Measurements from ENCODE around the gene WDR20.

DNA sequence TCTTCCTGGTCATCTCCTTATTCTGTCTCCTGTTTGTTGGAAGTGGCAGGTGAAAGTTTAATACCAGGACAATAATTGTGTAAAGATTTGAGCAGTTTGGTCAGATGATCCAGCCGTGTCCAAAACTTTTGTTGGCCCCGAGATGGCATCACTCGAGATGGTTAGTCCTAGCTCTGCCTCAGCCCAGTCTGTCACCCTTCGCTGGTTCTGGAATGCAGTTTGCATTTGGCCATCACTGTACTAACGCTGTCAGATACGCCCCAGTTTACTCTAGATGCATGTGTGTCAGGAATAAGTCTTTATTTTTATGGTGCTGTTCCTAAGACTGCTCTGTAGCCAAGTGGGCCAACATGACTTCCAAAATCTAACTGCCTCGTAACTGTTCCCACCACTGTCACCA lies 85.7 kb downstream of the WDR20 start:
- TF ChIP-seq TAF7 (optimal IDR thresholded peaks at IDR 0.05; ENCODE audit: borderline replicate concordance, low read depth, low read length) (no peak), JUND (IDR thresholded peaks at IDR 0.05; ENCODE audit: low read length) (no peak), YY1 (IDR thresholded peaks at IDR 0.05; ENCODE audit: low read depth, low read length) (no peak), CREB1 (IDR thresholded peaks at IDR 0.05) (no peak), EGR1 (IDR thresholded peaks at IDR 0.05; ENCODE audit: borderline replicate concordance, low read depth, low read length) (no peak), TCF12 (IDR thresholded peaks at IDR 0.05; ENCODE audit: low read depth, low read length) (no peak), CEBPB (IDR thresholded peaks at IDR 0.05; ENCODE audit: low read depth, low read length) (no peak), TAF1 (IDR thresholded peaks at IDR 0.05; ENCODE audit: low read depth, low read length) (no peak), POLR2AphosphoS5 (IDR thresholded peaks at IDR 0.05; ENCODE audit: low read depth, low read length) (no peak), EP300 (IDR thresholded peaks at IDR 0.05; ENCODE audit: borderline replicate concordance in 1 of 2, low read depth in 2 of 2, low read length in 2 of 2) (no peak)
- TF ChIP-seq, protein P1, sequence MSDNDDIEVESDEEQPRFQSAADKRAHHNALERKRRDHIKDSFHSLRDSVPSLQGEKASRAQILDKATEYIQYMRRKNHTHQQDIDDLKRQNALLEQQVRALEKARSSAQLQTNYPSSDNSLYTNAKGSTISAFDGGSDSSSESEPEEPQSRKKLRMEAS (IDR thresholded peaks at IDR 0.05) = no peak
- TF ChIP-seq, protein P2, sequence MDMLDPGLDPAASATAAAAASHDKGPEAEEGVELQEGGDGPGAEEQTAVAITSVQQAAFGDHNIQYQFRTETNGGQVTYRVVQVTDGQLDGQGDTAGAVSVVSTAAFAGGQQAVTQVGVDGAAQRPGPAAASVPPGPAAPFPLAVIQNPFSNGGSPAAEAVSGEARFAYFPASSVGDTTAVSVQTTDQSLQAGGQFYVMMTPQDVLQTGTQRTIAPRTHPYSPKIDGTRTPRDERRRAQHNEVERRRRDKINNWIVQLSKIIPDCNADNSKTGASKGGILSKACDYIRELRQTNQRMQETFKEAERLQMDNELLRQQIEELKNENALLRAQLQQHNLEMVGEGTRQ (IDR thresholded peaks at IDR 0.05; ENCODE audit: low read length) = no peak
